Non-pigmented ciliary epithelial cell (primary cell): ENCODE results near the gene KCNIP4.

Source experiments
- DNase-seq: peaks from one replicate; pipeline ENCODE4 v3.0.0-alpha.2; 2010; ENCODE audit warnings: low read depth

The KCNIP4 gene

GRCh38 chr4:21845663-21846062 lies 102.9 kb downstream of the KCNIP4 start:
- no peak for DNase-seq

- DNase-seq, result no peak
Observed at GRCh38 chr4:21835712-21836111, 112.9 kb downstream of the KCNIP4 start.

GRCh38 chr4:21830272-21830671 lies 118.3 kb downstream of the KCNIP4 start:
- no peak for DNase-seq

GRCh38 chr4:21827575-21827974 lies 121.0 kb downstream of the KCNIP4 start:
- no peak for DNase-seq

GRCh38 chr4:21826071-21826470 lies 122.5 kb downstream of the KCNIP4 start:
- no peak for DNase-seq

- DNase-seq, result no peak
Observed at GRCh38 chr4:21819086-21819485, 129.5 kb downstream of the KCNIP4 start.

GRCh38 chr4:21815651-21816377 lies 132.8 kb downstream of the KCNIP4 start:
- DNase-seq, result no peak

- DNase-seq, result no peak
Observed at GRCh38 chr4:21811565-21811964, 137.0 kb downstream of the KCNIP4 start.

GRCh38 chr4:21806991-21807390 lies 141.6 kb downstream of the KCNIP4 start:
- no peak for DNase-seq

- peak; percentile 67 for DNase-seq
Observed at GRCh38 chr4:21802406-21802805, 146.2 kb downstream of the KCNIP4 start.

- no peak for DNase-seq
Observed at GRCh38 chr4:21801661-21802385, 146.7 kb downstream of the KCNIP4 start.

- DNase-seq, result no peak
Observed at GRCh38 chr4:21795091-21795490, 153.5 kb downstream of the KCNIP4 start.

GRCh38 chr4:21792736-21793135 lies 155.8 kb downstream of the KCNIP4 start:
- no peak for DNase-seq

GRCh38 chr4:21790438-21791029 lies 158.0 kb downstream of the KCNIP4 start:
- DNase-seq, result no peak

- no peak for DNase-seq
Observed at GRCh38 chr4:21780148-21780547, 168.4 kb downstream of the KCNIP4 start.

GRCh38 chr4:21778702-21779101 lies 169.9 kb downstream of the KCNIP4 start:
- DNase-seq, result no peak

GRCh38 chr4:21775703-21776102 lies 172.9 kb downstream of the KCNIP4 start:
- no peak for DNase-seq

GRCh38 chr4:21769404-21770147 lies 179.0 kb downstream of the KCNIP4 start:
- DNase-seq, result peak; percentile 77

- peak; percentile 43 for DNase-seq
Observed at GRCh38 chr4:21768349-21769310, 179.9 kb downstream of the KCNIP4 start.

GRCh38 chr4:21765810-21766407 lies 182.7 kb downstream of the KCNIP4 start:
- DNase-seq, result peak; percentile 22

- DNase-seq, result no peak
Observed at GRCh38 chr4:21763855-21764254, 184.7 kb downstream of the KCNIP4 start.
